Neuron (in vitro differentiated cells): Measurements from ENCODE around the gene SYT7.

Experiments
- H2AFZ ChIP-seq: one replicate; pipeline ENCODE4 v1.6.1; 2013; ENCODE audit warnings: low read depth, mild to moderate bottlenecking, inconsistent platforms, low read length, moderate library complexity
- H3K27me3 ChIP-seq: one replicate; pipeline ENCODE4 v1.6.1; 2013; ENCODE audit warnings: low read length; ENCODE audit not compliant: insufficient read depth
- H3K36me3 ChIP-seq: one replicate; pipeline ENCODE4 v1.6.1; 2013; ENCODE audit warnings: low read length; ENCODE audit not compliant: insufficient read depth
- H3K4me1 ChIP-seq: one replicate; pipeline ENCODE4 v1.6.1; 2013; ENCODE audit warnings: low read length; ENCODE audit not compliant: insufficient read depth
- H3K4me3 ChIP-seq: 2 replicates; pipeline ENCODE4 v1.5.1; 2013; ENCODE audit warnings: mild to moderate bottlenecking, low read length, moderate library complexity
- H3K9me3 ChIP-seq: one replicate; pipeline ENCODE4 v1.6.1; 2013; ENCODE audit warnings: low read length

The SYT7 gene

GRCh38 chr11:61514050-61514917 lies 66.6 kb downstream of the SYT7 start:
- no peak overlapping the region for H2AFZ ChIP-seq
- no peaks in the 10 kb centered on the region for H3K9me3 ChIP-seq
- H3K27me3 ChIP-seq: no peaks in the 10 kb centered on the region
- no peaks in the 10 kb centered on the region for H3K36me3 ChIP-seq
- H3K4me1 ChIP-seq: peaks cover 56% of the 10 kb centered on the region
- H3K4me3 ChIP-seq: no peak overlapping the region

- Histone ChIP-seq H3K9me3 (no peaks in the 10 kb centered on the region), H3K4me3 (no peak overlapping the region), H3K36me3 (no peaks in the 10 kb centered on the region), H3K4me1 (peaks cover 58% of the 10 kb centered on the region), H3K27me3 (no peaks in the 10 kb centered on the region), H2AFZ (no peak overlapping the region)
Measured at GRCh38 chr11:61513143-61513765, 67.6 kb downstream of the SYT7 start.

- Histone ChIP-seq H3K4me1 (peaks cover 61% of the 10 kb centered on the region), H3K27me3 (peaks cover 6% of the 10 kb centered on the region), H3K4me3 (no peak overlapping the region), H3K9me3 (no peaks in the 10 kb centered on the region), H3K36me3 (no peaks in the 10 kb centered on the region), H2AFZ (no peak overlapping the region)
Measured at GRCh38 chr11:61512435-61512834, 68.4 kb downstream of the SYT7 start.

GRCh38 chr11:61511383-61511782 lies 69.5 kb downstream of the SYT7 start:
- Histone ChIP-seq H3K9me3 (no peaks in the 10 kb centered on the region), H3K4me1 (peaks cover 59% of the 10 kb centered on the region), H3K4me3 (no peak overlapping the region), H3K27me3 (peaks cover 12% of the 10 kb centered on the region), H3K36me3 (no peaks in the 10 kb centered on the region), H2AFZ (no peak overlapping the region)

GRCh38 chr11:61510974-61511373 lies 69.9 kb downstream of the SYT7 start:
- Histone ChIP-seq H3K4me3 (no peak overlapping the region), H2AFZ (no peak overlapping the region), H3K36me3 (no peaks in the 10 kb centered on the region), H3K27me3 (peaks cover 12% of the 10 kb centered on the region), H3K4me1 (peaks cover 60% of the 10 kb centered on the region), H3K9me3 (no peaks in the 10 kb centered on the region)

GRCh38 chr11:61510166-61510919 lies 70.5 kb downstream of the SYT7 start:
- Histone ChIP-seq H3K36me3 (no peaks in the 10 kb centered on the region), H3K4me1 (peaks cover 67% of the 10 kb centered on the region), H3K27me3 (peaks cover 12% of the 10 kb centered on the region), H2AFZ (no peak overlapping the region), H3K9me3 (no peaks in the 10 kb centered on the region), H3K4me3 (no peak overlapping the region)

- H3K9me3 ChIP-seq: no peaks in the 10 kb centered on the region
- H2AFZ ChIP-seq: no peak overlapping the region
- peaks cover 12% of the 10 kb centered on the region for H3K27me3 ChIP-seq
- peak overlapping the region; percentile 32 for H3K4me3 ChIP-seq
- peaks cover 69% of the 10 kb centered on the region for H3K4me1 ChIP-seq
- H3K36me3 ChIP-seq: no peaks in the 10 kb centered on the region
Measured at GRCh38 chr11:61509043-61510029, 71.5 kb downstream of the SYT7 start.

GRCh38 chr11:61507962-61508861 lies 72.7 kb downstream of the SYT7 start, which contains the start of gene LRRC10B:
Gene LRRC10B, plus strand, starts transcription at chr11:61508749. Its CDS starts 250 bp downstream, at chr11:61508999.
- peaks cover 65% of the 10 kb centered on the region for H3K4me1 ChIP-seq
- peak within 1 kb of the TSS; percentile 47 for H3K4me3 ChIP-seq
- H2AFZ ChIP-seq: no peak within 1 kb of the TSS
- H3K27me3 ChIP-seq: peaks cover 12% of the 10 kb centered on the region
- no peaks in the 10 kb centered on the region for H3K36me3 ChIP-seq
- no peaks in the 10 kb centered on the region for H3K9me3 ChIP-seq

- Histone ChIP-seq H3K4me1 (peaks cover 67% of the 10 kb centered on the region), H3K36me3 (no peaks in the 10 kb centered on the region), H3K27me3 (peaks cover 12% of the 10 kb centered on the region), H3K4me3 (no peak overlapping the region), H3K9me3 (no peaks in the 10 kb centered on the region), H2AFZ (no peak overlapping the region)
Measured at GRCh38 chr11:61507012-61507768, 73.7 kb downstream of the SYT7 start.

- Histone ChIP-seq H3K9me3 (no peaks in the 10 kb centered on the region), H3K36me3 (no peaks in the 10 kb centered on the region), H3K27me3 (peaks cover 12% of the 10 kb centered on the region), H3K4me1 (peaks cover 57% of the 10 kb centered on the region), H2AFZ (no peak overlapping the region), H3K4me3 (no peak overlapping the region)
Measured at GRCh38 chr11:61505640-61506155, 75.2 kb downstream of the SYT7 start.

GRCh38 chr11:61505106-61505505 lies 75.8 kb downstream of the SYT7 start:
- Histone ChIP-seq H3K36me3 (no peaks in the 10 kb centered on the region), H3K27me3 (peaks cover 12% of the 10 kb centered on the region), H2AFZ (no peak overlapping the region), H3K9me3 (no peaks in the 10 kb centered on the region), H3K4me1 (peaks cover 56% of the 10 kb centered on the region), H3K4me3 (no peak overlapping the region)
